Hepatocyte (in vitro differentiated cells): ENCODE results near the gene CREBBP.

Experiments
- EZH2 ChIP-seq: fragments of 200-600 bp; sonication (generic); IDR thresholded peaks from 2 replicates; pipeline ENCODE4 v1.6.1; 2016; ENCODE audit warnings: antibody characterized with exemption, mild to moderate bottlenecking, borderline replicate concordance
- EZH2phosphoT487 ChIP-seq: fragments of 200-600 bp; sonication (generic); IDR thresholded peaks from one replicate; pipeline ENCODE4 v1.6.1; 2018; ENCODE audit warnings: antibody characterized with exemption, mild to moderate bottlenecking, low read depth, moderate library complexity; ENCODE audit not compliant: unreplicated experiment, severe bottlenecking
- TF ChIP-seq, protein P1 (sequence below): fragments of 200-600 bp; sonication (generic); IDR thresholded peaks from 2 replicates; pipeline ENCODE4 v1.5.1; 2016; ENCODE audit warnings: antibody characterized with exemption, mild to moderate bottlenecking; ENCODE audit not compliant: poor library complexity

DNA sequence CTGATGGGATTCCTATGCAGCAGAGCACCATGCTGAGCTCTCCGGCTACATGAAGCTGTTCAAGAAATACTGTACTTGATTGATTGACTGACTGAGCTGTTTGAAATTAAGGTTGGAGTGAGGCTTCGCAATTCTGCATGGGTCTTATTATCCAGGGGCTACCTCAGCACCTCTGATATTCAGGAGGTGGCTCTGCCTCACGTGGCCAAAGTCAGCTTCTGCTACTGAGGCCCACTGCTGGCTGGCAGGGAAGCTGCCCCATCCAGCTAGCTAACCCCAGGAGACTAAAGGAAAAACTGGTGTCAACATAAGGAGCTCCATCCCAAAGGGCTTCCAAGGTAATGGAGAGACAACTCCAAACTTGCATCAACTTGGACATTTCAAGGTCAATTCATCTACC, 97.0 kb downstream of the CREBBP start:
- TF ChIP-seq, protein P1, sequence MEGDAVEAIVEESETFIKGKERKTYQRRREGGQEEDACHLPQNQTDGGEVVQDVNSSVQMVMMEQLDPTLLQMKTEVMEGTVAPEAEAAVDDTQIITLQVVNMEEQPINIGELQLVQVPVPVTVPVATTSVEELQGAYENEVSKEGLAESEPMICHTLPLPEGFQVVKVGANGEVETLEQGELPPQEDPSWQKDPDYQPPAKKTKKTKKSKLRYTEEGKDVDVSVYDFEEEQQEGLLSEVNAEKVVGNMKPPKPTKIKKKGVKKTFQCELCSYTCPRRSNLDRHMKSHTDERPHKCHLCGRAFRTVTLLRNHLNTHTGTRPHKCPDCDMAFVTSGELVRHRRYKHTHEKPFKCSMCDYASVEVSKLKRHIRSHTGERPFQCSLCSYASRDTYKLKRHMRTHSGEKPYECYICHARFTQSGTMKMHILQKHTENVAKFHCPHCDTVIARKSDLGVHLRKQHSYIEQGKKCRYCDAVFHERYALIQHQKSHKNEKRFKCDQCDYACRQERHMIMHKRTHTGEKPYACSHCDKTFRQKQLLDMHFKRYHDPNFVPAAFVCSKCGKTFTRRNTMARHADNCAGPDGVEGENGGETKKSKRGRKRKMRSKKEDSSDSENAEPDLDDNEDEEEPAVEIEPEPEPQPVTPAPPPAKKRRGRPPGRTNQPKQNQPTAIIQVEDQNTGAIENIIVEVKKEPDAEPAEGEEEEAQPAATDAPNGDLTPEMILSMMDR: no peak
- no peak for TF ChIP-seq EZH2
- TF ChIP-seq EZH2phosphoT487: no peak
